Skeletal muscle tissue (tissue), 4 donors: Measurements from ENCODE around the gene PRKN. TPM values are rescaled to one million over a fixed set of nuclear protein-coding genes. Genes with fewer than 3 reads are reported as not detected.
A peak's percentile ranks its signal among the peaks of the same experiment; 100 is the strongest.

ENCODE experiments used
- H3K27ac ChIP-seq: one replicate; pipeline ENCODE4 v1.7.0; 2013; ENCODE audit warnings: mild to moderate bottlenecking, low read depth, low read length, inconsistent platforms
- H3K27me3 ChIP-seq, 3 donors: one replicate each; pipeline ENCODE4 v1.7.0; 2013; ENCODE audit warnings: low read length in 3 of 3; ENCODE audit not compliant: control insufficient read depth in 3 of 3, insufficient read depth in 3 of 3
- H3K36me3 ChIP-seq, 3 donors: one replicate each; pipeline ENCODE4 v1.7.0; 2013; ENCODE audit warnings: low read length in 3 of 3; ENCODE audit not compliant: control insufficient read depth in 3 of 3, insufficient read depth in 3 of 3
- H3K4me1 ChIP-seq, 3 donors: one replicate each; pipeline ENCODE4 v1.7.0; 2013; ENCODE audit warnings: low read length in 3 of 3, mild to moderate bottlenecking in 3 of 3; ENCODE audit not compliant: control insufficient read depth in 3 of 3, insufficient read depth in 3 of 3
- H3K4me3 ChIP-seq, 3 donors: one replicate each; pipeline ENCODE4 v1.7.0; 2013; ENCODE audit warnings: low read length in 3 of 3
- H3K9ac ChIP-seq, 3 donors: one replicate each; pipeline ENCODE4 v1.7.0; 2013; ENCODE audit warnings: low read length in 3 of 3, mild to moderate bottlenecking in 3 of 3, moderate library complexity in 2 of 3, low read depth in 1 of 3
- H3K9me3 ChIP-seq, 3 donors: one replicate each; pipeline ENCODE4 v1.7.0; 2013; ENCODE audit warnings: low read length in 3 of 3; ENCODE audit not compliant: control insufficient read depth in 3 of 3
- total RNA-seq: library from RNA; depleted of rRNA; stranded (reverse); fragments of >200 nt; gene quantifications from one replicate; pipeline ENCODE4 v1.2.3, GENCODE V29; 2014
- donor health status: Osteomylitis.

The PRKN gene
- total RNA-seq, 1 donor from 2014 or later, result 16.7 TPM

DNA sequence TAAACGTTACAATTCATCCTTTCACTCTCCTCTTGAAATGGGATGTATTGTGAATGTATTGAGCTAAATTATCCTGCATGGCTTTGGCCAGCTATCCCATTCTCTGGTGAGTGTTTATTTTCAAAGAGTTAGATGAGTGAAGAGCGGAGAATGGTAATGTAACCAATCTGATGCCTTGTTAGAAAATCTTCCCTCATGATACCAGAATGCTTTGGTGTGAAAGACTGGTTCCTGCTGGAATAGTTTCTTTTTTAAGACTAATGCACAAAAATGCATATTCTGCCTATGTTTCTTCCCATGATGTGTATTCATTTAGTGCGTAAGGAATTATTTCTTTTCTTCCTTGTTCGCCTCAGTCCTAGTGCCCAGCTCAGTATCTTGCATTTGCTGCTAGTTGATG is 506.7 kb downstream of the PRKN start:
- Histone ChIP-seq H3K4me1 (no peaks in the 10 kb centered on the region), H3K27me3 (no peaks in the 10 kb centered on the region), H3K9ac (no peak overlapping the region), H3K4me3 (no peak overlapping the region), H3K36me3 (no peaks in the 10 kb centered on the region), H3K27ac (no peak overlapping the region), H3K9me3 (no peaks in the 10 kb centered on the region)

- Histone ChIP-seq H3K4me1 (no peaks in the 10 kb centered on the region), H3K9me3 (no peaks in the 10 kb centered on the region), H3K27ac (no peak overlapping the region), H3K9ac (no peak overlapping the region), H3K4me3 (no peak overlapping the region), H3K27me3 (no peaks in the 10 kb centered on the region), H3K36me3 (no peaks in the 10 kb centered on the region)
Measured at GRCh38 chr6:162219266-162219665, 508.3 kb downstream of the PRKN start.

DNA sequence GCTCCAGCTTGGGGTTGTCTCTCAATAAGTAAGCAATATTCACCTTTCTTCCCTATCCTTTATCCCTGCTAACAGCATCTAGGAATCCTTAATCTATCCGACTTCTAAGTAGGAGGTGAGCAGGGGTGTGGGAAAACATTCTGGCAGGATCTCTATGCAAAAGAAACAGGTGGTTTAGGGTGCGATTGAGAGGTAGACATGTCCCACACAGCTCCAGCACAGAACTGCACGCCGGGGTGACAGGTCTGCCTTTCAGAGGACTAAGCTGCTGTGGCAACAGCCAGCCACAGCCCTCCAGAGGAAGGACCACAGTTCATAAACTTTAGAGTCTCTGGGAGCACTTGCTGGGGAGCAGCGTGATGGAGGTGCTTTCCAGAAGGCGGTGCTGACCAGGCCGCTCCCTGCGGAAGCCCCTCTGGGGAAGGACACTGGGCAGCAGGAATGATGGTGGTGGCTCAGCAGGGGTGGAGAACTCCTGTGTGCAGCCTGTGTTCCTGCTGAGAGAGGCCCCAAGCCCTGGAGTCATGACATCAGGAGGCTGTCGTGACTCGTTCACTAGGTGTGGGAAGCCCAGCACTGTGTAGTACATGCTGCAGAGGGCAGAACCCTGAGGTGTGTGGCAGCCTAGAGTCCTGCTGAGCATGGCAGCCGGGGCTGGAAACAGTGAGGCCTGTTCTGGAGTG is 509.6 kb downstream of the PRKN start:
- Histone ChIP-seq H3K4me3 (no peak overlapping the region), H3K36me3 (no peaks in the 10 kb centered on the region), H3K9ac (no peak overlapping the region), H3K4me1 (no peaks in the 10 kb centered on the region), H3K27me3 (no peaks in the 10 kb centered on the region), H3K27ac (no peak overlapping the region), H3K9me3 (no peaks in the 10 kb centered on the region)

DNA sequence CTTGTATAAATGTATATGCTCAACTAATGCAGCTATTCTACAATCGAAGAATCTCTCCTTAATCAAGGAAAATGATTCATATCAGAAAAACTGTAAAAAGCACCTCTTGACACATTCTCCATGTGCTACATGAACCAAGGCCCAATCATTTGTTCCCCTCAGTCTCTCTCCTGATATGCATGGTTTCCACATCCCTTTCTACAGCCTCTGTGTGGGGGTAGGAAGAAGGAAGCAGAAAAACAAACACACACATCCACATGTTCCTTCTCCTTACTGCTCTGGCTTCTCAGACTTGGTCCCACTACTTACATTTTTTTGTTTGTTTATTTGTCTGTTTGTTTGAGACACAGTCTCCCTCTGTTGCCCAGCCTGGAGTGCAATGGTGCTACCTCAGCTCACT is 510.5 kb downstream of the PRKN start:
- no peaks in the 10 kb centered on the region for H3K36me3 ChIP-seq
- H3K27me3 ChIP-seq, result no peaks in the 10 kb centered on the region
- no peak overlapping the region for H3K9ac ChIP-seq
- no peak overlapping the region for H3K27ac ChIP-seq
- no peak overlapping the region for H3K4me3 ChIP-seq
- no peaks in the 10 kb centered on the region for H3K4me1 ChIP-seq
- H3K9me3 ChIP-seq, result no peaks in the 10 kb centered on the region

DNA sequence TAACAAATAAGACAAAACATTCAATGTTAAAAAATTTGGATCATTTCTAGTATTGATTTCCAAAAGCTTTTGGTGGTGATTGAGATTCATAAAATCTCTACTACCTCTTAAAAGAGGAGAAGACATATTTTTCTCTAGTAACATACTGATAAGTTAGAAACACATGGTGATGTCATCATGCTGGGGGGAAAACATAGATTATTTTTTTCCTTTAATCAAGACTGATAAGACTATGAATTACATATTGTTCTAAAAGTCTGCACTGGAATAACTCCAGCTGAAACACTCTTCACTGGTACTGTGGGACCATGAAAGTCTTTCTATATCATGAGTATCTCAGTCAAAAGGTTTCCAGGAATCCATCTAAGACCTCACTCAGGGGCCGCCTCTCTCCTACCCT is 515.8 kb downstream of the PRKN start:
- Histone ChIP-seq H3K9ac (no peak overlapping the region), H3K9me3 (no peaks in the 10 kb centered on the region), H3K27me3 (no peaks in the 10 kb centered on the region), H3K36me3 (no peaks in the 10 kb centered on the region), H3K4me1 (peaks cover 0 to 3% (median 0%) of the 10 kb centered on the region in 3 donors), H3K27ac (no peak overlapping the region), H3K4me3 (no peak overlapping the region)

- H3K9me3 ChIP-seq, result no peaks in the 10 kb centered on the region
- peaks cover 0 to 3% (median 0%) of the 10 kb centered on the region in 3 donors for H3K4me1 ChIP-seq
- H3K4me3 ChIP-seq, result no peak overlapping the region
- no peak overlapping the region for H3K27ac ChIP-seq
- H3K27me3 ChIP-seq, result no peaks in the 10 kb centered on the region
- no peak overlapping the region for H3K9ac ChIP-seq
- no peaks in the 10 kb centered on the region for H3K36me3 ChIP-seq
Measured at GRCh38 chr6:162211022-162211421, 516.5 kb downstream of the PRKN start.

DNA sequence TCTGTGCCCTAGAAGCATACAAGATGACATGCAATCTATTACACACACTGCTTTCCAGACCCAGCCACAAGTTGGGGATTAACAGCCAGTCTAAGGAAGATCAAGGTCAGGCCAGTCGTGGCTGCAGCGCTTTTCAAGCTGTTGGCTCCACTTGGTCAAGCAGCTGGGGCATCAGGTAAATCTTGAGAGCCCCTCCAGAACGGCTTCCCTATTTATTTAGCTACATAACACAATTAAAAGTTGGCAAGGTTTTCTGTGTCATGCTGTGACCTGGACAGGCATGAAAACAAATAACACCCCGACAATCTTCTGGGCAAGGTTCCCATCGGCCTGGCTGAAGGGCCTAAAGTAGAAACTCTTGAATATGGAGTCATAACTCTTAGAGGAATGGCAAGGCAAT is 524.3 kb downstream of the PRKN start:
- H3K4me3 ChIP-seq, result no peak overlapping the region
- H3K27ac ChIP-seq, result no peak overlapping the region
- H3K9me3 ChIP-seq, result no peaks in the 10 kb centered on the region
- H3K9ac ChIP-seq, result no peak overlapping the region
- no peaks in the 10 kb centered on the region for H3K36me3 ChIP-seq
- H3K27me3 ChIP-seq, result no peaks in the 10 kb centered on the region
- peaks cover 9 to 18% (median 10%) of the 10 kb centered on the region in 3 donors for H3K4me1 ChIP-seq

DNA sequence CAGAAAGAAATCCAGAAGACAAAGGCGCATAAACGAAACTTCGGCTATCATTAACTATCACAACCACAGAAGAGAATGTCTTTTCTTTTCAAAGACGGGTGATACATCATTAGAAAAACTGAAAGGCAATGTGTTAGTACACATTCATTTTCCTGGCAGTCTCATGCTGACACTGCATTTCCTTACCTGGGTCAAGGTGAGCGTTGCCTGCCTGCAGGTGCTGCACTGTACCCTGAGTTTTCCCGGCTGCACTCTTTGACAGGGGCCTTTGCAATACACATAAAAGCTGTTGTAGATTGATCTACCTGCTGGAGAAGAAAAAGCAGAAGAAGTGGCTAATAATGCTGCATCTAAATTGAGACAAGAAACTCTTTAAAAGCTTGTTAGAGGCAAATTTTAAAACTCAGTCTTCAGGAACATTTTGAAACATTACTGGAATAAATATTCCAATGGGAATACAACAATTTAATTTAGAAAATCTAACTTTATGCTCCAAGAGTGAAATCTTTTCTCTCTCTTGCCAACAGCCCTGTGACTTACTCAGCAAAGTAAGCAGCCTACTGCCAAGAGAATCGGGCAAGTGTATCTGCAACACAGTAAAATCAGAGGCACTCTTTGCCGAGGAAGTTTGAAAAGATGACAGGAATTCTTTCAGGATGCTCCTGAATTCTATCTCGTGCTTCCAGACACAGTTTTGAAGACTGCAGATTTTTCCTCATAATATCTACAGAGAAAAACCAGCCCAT is 526.4 kb downstream of the PRKN start:
- Histone ChIP-seq H3K36me3 (no peaks in the 10 kb centered on the region), H3K9ac (peak overlapping the region in 1 of 3 donors; percentile 9), H3K4me1 (peaks cover 9 to 18% (median 10%) of the 10 kb centered on the region in 3 donors), H3K27me3 (no peaks in the 10 kb centered on the region), H3K27ac (no peak overlapping the region), H3K9me3 (no peaks in the 10 kb centered on the region), H3K4me3 (no peak overlapping the region)

- H3K4me1 ChIP-seq, result peaks cover 9 to 18% (median 10%) of the 10 kb centered on the region in 3 donors
- H3K9me3 ChIP-seq, result no peaks in the 10 kb centered on the region
- H3K36me3 ChIP-seq, result no peaks in the 10 kb centered on the region
- H3K4me3 ChIP-seq, result no peak overlapping the region
- no peaks in the 10 kb centered on the region for H3K27me3 ChIP-seq
- H3K9ac ChIP-seq, result no peak overlapping the region
- no peak overlapping the region for H3K27ac ChIP-seq
Measured at GRCh38 chr6:162200041-162200440, 527.5 kb downstream of the PRKN start.

GRCh38 chr6:162198925-162199324 is 528.6 kb downstream of the PRKN start:
- no peak overlapping the region for H3K9ac ChIP-seq
- H3K4me1 ChIP-seq, result peaks cover 9 to 18% (median 10%) of the 10 kb centered on the region in 3 donors
- no peaks in the 10 kb centered on the region for H3K9me3 ChIP-seq
- H3K27ac ChIP-seq, result no peak overlapping the region
- no peaks in the 10 kb centered on the region for H3K27me3 ChIP-seq
- no peaks in the 10 kb centered on the region for H3K36me3 ChIP-seq
- H3K4me3 ChIP-seq, result no peak overlapping the region
